ENCODE data around the gene PCDHAC2.

Gene PCDHAC2

DNA sequence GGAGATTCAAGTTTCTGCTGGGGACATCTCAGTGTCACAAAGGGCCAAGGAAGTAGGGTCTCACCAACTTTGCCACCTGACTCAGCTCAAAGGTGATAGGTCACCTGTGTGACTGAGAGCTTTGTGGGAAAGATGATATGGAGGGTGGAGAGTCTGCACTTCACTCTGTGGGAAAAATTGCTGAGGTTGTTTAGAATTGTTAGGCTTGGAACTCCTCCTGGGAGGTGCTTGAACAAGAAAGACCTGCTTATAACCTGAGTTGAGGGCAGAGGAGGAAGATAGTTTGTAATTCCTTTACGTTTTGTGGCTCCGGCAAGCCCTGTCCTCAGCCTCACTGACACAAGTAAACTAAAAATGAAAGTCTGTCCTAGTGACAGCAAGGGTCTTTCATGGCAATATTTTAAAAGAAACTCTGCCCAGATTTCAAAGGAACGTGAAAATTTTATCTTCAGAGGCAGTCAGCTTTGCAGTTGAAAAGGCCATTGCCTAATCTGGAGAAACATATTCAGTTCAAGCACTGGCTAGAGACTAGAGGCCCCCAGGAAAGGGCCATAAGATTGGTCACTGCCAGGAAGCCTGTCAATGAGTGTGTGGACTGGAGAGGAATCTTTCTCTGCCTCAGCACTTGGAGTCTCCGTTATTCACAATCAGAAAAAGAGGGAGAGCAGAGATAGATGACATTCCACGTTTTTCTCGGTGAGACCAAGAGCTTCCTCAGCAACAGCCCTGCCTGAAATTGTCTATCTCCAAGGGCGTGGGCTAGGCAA is 23.2 kb downstream of the PCDHAC2 start:
- DNase-seq = no peak

DNA sequence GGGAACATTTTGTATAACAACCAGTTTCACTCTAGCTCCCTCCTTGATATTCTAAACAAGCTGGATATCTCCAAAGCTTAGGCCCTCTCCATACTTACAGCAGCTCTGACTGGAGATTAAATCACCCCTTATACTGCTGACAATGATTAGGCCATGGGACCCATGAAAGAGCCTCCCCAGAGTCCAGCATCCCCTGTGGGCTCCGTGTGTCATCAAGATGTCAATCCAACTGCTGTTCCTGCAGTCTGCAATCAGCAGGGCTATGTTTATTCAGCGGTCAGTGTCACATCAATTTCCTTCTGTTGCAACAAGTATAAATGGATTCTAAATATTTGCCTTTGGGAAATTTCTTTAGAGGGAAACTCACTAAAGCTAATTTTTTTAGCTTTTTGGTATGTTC is 26.6 kb downstream of the PCDHAC2 start:
- no peak for DNase-seq

DNA sequence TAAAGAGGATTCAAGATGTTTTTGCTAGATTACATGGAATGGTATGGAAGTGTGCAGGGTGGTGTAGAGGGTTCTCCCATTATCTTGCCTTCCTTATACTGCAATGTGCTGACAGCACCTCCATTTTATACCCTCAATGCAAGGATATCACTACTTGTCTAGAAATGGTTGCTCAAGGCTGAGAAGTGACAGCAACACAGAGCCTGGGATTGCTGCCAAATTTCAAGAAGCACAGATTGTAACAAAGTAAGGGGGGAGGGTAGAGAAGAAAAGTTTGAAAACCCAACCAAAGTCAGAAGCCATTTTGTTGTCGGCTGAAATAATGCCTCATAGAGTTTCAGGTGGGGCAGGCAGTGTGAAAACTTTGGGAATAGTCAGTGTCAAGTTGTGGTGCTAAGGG is 29.8 kb downstream of the PCDHAC2 start:
- no peak for DNase-seq

DNA sequence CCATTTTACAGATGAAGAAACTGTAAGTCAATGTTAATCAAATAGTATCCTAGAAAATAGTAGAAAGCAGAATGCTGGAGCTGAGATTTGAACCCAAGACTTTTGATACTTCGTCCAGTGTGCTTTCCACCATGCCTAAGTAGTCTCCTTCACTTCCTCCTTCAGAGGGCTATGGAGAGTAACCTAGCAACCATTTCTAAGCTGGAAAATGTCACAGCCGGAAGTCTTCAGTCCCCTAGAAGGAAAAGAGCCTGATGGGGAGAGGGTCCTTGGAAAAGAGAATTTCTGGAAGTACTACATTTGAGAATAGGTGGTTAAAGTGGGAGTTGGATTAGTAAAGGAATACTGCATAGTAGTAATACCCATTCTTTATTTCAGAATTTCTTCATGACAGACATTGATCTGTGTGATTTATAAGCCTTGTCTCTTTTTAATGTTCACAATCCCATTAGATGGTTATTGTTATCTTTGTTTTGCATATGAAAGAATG is 32.7 kb downstream of the PCDHAC2 start:
- no peak for DNase-seq

DNA sequence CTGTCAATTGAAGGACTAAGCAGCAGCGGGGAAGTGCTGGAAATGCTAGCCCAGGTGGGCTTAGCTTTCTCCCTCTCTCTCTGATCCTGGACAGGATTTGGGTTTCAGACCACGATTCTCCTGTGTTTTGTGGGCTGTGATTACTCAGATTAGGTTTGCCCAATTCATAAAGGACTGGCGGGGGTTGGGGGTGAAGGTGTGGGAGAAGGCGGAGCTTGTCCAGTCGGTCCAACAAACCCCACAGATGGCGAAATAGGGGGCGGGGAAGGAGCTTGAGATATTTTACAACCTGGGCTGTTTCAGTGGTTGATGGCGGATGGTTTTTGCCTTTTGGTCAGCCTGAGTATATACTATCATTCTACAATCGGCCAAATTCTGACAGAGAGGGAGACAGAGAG is 35.2 kb downstream of the PCDHAC2 start:
- no peak for DNase-seq

DNA sequence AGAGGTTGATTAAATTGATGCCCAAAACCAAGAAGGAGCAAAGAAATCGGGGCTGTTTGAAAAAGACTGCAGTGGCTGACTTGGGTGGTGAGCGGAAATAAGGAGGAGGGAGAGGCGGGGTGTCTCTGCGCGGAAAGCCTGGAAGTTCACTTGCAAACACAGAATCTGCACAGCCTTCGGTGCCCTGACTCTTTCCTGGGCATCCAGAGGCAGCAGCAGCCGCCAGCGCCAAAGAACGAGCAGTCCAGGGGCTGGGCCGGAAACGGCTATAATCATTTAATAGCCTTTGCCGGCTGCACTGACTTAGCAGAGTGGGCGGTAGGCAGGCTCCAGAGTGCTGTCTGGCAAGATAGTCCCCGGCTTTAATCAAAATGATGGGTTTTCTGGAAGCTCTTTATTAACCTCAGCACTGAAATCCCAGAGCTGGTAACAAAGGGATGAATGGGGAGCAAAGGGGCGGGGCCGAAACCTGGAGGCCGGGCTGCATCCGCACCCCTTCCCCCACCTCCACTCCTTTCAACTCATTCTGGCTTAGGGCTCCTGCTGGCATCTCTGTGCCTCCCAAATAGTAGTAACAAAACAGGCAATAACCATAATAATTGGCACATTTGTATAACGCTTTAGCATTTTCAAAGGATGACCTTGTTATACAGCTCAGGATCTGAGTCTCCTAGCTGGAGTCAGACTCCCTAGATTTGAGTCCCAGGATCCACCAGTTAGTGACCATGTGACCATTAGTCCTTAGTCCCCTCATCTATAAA is 35.7 kb downstream of the PCDHAC2 start:
- no peak for DNase-seq

DNA sequence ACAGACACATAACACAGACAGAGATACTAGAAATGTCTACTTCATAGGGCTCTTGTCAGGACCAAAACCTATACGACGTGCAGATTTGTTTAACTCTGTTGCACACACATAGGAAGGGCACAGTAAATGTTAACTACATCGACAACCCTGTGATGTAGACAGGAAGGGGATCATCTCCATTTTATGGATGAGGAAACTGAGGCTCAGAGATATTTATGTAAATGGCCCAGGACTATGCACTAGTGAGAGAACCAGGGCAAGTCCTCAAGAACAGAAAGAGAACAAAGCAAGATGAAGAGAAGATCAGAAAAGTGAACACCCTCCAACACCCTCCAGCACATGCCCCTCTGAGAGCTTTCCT is 36.3 kb downstream of the PCDHAC2 start:
- DNase-seq = no peak

DNA sequence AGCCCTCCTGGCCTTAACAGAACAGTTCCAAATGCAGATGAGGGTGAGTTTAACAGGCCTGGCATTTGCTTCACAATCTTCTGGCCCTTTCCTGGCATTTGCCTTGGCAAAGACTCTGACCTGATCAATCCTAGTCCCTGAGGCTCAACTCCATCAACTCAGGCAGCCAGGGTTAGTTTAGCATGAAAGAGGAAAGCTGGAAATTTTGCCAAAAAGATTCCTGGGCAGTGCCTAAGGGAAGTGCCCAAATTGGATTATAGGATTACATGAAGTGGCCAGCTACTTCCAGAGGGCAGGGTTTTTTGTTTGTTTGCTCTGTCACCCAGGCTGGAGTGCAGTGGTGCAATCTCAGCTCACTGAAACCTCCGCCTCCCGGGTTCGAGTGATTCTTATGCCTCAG is 36.8 kb downstream of the PCDHAC2 start:
- DNase-seq = no peak

DNA sequence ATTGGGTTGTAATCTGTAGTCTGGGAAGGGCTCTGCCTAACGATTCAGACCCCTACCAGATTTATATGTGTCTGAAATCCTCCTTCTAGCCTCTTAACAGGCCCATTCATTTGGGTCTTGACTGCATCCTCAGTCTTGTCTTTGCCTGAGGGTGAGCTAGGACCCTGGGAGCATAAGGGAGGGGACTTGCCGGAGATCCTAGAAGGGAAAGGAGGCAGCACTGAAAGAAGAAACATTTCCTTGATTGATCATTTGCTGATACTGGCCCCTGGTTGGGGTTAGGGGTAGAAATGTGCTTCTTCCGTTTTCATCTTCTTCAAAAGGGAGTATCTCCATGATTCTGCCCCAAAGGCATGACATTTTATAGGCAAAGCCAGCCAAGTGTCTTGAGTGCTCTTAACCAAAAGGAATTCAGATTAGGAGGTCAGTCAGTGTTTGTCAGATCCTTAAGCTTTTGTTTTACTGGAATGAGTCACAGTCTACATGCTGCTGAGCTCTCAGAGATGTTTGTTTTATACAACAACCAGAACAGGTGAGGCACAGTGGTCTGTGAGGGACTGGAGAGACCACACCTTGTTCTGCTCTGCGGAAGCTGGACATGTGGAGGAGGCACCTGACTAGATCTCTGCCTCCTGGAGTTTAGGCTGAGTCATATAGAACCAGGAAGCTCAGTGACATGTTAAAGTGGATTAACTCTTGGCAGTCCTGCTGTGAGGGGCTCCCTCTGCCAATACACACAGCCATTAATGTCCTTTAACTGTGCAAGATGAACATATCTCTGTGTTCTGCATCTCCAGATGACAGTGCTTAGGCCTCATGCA is 37.7 kb downstream of the PCDHAC2 start:
- DNase-seq = no peak

DNA sequence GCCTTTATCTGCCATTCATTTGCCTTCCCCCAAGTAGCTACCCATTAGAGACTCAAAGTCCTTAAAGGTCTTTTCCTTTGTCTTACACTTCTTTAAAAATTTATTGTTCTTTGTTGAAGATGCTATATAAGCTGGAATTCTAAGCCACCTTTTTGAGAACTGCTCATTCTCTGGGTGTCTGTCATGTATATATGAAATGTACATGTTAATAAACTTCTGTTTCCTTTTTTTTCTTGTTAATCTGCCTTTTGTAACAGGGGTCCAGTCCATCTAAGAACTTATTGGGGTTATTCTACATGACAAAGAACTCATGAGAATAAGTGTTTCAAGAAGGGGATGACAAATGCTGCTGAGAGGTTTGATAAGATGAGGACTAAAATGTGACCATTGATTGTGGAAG is 41.5 kb downstream of the PCDHAC2 start:
- no peak for DNase-seq

DNA sequence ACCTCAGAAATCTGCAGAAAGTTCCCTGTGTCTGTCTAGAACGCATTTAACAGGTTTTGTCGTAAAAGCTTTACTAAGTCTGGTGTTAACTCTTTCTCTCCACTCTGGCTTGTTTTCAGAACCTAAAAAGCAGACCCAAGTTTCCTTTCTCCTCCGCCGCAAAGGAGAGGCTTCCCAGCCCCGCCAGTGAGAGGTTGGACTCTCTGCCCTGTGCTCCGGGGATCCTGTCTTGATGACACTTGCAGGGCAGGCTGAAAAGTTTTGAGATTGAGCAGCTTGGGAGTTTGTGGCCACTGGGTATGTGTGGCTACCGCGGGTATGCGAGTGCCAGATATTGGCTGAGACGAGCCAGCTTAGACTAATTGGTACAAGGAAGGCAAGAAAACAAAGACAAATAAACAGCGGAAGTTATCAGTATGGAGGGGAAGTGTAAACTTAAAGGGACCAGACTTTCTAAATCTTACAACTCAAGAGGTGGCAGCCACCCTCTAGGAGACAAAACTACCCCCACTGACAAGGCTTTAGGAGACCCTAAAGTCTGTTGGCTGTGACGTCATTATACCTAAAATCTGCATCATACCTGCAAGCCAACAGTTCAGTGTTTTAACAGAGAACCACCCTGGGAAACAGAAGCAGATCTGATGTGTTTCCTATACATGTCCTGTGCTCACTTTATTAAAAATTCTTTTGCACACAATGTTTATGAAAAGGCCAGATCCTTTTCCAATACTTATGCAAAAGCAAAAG is 43.9 kb downstream of the PCDHAC2 start:
- no peak for DNase-seq

DNA sequence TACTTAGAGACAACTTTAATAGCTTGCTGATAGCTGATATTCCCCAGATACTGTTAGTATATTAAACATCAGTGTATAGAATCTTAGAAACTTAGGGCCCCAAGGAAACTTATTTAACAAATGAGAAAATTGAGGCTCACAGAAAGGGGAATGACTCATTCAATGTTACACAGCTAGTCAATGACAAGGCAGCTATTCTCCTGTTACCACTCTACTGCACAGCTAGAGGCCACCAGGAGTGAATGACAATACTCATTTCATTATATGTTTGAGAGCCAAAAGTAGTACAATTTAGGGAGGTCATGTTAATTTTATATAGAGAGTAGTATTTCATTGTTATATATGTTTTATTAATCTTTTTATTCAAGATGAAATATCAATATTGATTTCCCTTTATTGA is 51.7 kb downstream of the PCDHAC2 start:
- DNase-seq = no peak

Measured in stimulated activated CD4-positive, alpha-beta T cell treated with anti-CD3 and anti-CD28 coated beads, Interleukin-4, amount 100 ng/mL, for 1 hour (primary cell).